ENCODE measurements around the gene ATP4B.

GRCh38 chr13:113669231-113669754 lies 11.3 kb upstream of the ATP4B start:
- TF ChIP-seq CTCF (conservative IDR thresholded peaks at IDR 0.05; ENCODE audit: low read length) (no peak), EZH2phosphoT487 (IDR thresholded peaks at IDR 0.05; ENCODE audit: borderline replicate concordance) (no peak)
